Ishikawa (cell line): ENCODE measurements around the gene MIER2.

ENCODE experiments used
- CEBPB ChIP-seq: IDR thresholded peaks from 2 replicates; pipeline ENCODE4 v1.6.1; 2012
- CREB1 ChIP-seq: IDR thresholded peaks from 2 replicates; pipeline ENCODE4 v1.6.1; 2012; ENCODE audit warnings: low read depth
- EGR1 ChIP-seq: IDR thresholded peaks from 2 replicates; pipeline ENCODE4 v1.6.1; 2012
- EP300 ChIP-seq: IDR thresholded peaks from 2 replicates; pipeline ENCODE4 v1.6.1; 2012; ENCODE audit warnings: borderline replicate concordance
- MAX ChIP-seq: IDR thresholded peaks from 2 replicates; pipeline ENCODE4 v1.6.1; 2012
- RAD21 ChIP-seq: IDR thresholded peaks from 2 replicates; pipeline ENCODE4 v1.6.1; 2012; ENCODE audit warnings: low read depth
- REST ChIP-seq: IDR thresholded peaks from 2 replicates; pipeline ENCODE4 v1.6.1; 2012; ENCODE audit warnings: low read depth, mild to moderate bottlenecking
- TAF1 ChIP-seq: IDR thresholded peaks from 2 replicates; pipeline ENCODE4 v1.6.1; 2012; ENCODE audit warnings: low read depth, mild to moderate bottlenecking
- TCF12 ChIP-seq: IDR thresholded peaks from 2 replicates; pipeline ENCODE4 v1.6.1; 2012; ENCODE audit warnings: low read depth
- USF1 ChIP-seq: IDR thresholded peaks from 2 replicates; pipeline ENCODE4 v1.6.1; 2012
- YY1 ChIP-seq: IDR thresholded peaks from 2 replicates; pipeline ENCODE4 v1.6.1; 2012; ENCODE audit warnings: low read depth

- TF ChIP-seq REST = no peak
- TF ChIP-seq YY1 = no peak
- no peak for TF ChIP-seq EGR1
- no peak for TF ChIP-seq CEBPB
- TF ChIP-seq TCF12 = no peak
- TF ChIP-seq RAD21 = no peak
- TF ChIP-seq TAF1 = no peak
- TF ChIP-seq CREB1 = no peak
- TF ChIP-seq MAX = no peak
- TF ChIP-seq USF1 = no peak
- TF ChIP-seq EP300 = no peak
These were observed 19.2 kb downstream of the MIER2 start for GRCh38 chr19:325173-325936.
